Body of pancreas (tissue), 4 donors: ENCODE measurements around the gene PRDM16.

Experiments used
- POLR2A ChIP-seq, 3 donors: fragments of 450-650 bp; IDR thresholded peaks; one replicate each; pipeline ENCODE4 v1.6.1; 2016; ENCODE audit warnings: antibody characterized with exemption in 3 of 3, mild to moderate bottlenecking in 2 of 3
- TF ChIP-seq, protein P1 (sequence below), 7 experiments: fragments of 450-650 bp in 4 of 7; fragments of 200-600 bp in 3 of 7; sonication (generic) in 3 of 7; IDR thresholded peaks; one replicate each; pipeline ENCODE4 v1.5.1; 2016 to 2019; ENCODE audit warnings: antibody characterized with exemption in 7 of 7

GRCh38 chr1:3434406-3435110 is 365.6 kb downstream of the PRDM16 start:
- TF ChIP-seq, protein P1, sequence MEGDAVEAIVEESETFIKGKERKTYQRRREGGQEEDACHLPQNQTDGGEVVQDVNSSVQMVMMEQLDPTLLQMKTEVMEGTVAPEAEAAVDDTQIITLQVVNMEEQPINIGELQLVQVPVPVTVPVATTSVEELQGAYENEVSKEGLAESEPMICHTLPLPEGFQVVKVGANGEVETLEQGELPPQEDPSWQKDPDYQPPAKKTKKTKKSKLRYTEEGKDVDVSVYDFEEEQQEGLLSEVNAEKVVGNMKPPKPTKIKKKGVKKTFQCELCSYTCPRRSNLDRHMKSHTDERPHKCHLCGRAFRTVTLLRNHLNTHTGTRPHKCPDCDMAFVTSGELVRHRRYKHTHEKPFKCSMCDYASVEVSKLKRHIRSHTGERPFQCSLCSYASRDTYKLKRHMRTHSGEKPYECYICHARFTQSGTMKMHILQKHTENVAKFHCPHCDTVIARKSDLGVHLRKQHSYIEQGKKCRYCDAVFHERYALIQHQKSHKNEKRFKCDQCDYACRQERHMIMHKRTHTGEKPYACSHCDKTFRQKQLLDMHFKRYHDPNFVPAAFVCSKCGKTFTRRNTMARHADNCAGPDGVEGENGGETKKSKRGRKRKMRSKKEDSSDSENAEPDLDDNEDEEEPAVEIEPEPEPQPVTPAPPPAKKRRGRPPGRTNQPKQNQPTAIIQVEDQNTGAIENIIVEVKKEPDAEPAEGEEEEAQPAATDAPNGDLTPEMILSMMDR (IDR thresholded peaks at IDR 0.05) = no peak
- TF ChIP-seq POLR2A (IDR thresholded peaks at IDR 0.05) = no peak
